Lower leg skin (tissue), 4 donors: ENCODE results near the gene PMP22. TPM values are rescaled to one million over a fixed set of nuclear protein-coding genes. Genes with fewer than 3 reads are reported as not detected.

Experiments
- DNase-seq, 2 donors: peaks; one replicate each; pipeline ENCODE4 v3.0.0-alpha.2; 2019; ENCODE audit warnings: low spot score in 2 of 2
- H3K4me3 ChIP-seq: fragments of 200-600 bp; sonication (generic); 2 replicates; pipeline ENCODE4 v1.5.1; 2017; ENCODE audit warnings: mild to moderate bottlenecking, low read depth; ENCODE audit not compliant: poor library complexity, severe bottlenecking
- CTCF ChIP-seq, 3 donors: fragments of 450-650 bp; IDR thresholded peaks; one replicate each; pipeline ENCODE4 v1.5.1; 2016; ENCODE audit warnings: antibody characterized with exemption in 3 of 3, mild to moderate bottlenecking in 3 of 3, moderate library complexity in 2 of 3
- POLR2A ChIP-seq, 2 donors: fragments of 450-650 bp; IDR thresholded peaks; one replicate each; pipeline ENCODE4 v1.6.1; 2016 to 2017; ENCODE audit warnings: antibody characterized with exemption in 2 of 2, mild to moderate bottlenecking in 1 of 2, moderate library complexity in 1 of 2
- WGBS, 2 donors: methylation state at CpG; one replicate each; pipeline ENCODE4 v1.1.5; 2018; 5-methylcytosine and 5-hydroxymethylcytosine counted together
- intact Hi-C: fragments of 100-400 bp; cut with DNase I; formaldehyde crosslinking; loops from one replicate; pipeline ENCODE4 v1.15.0; 2023; ENCODE audit warnings: low total_unique reads
- total RNA-seq, 4 donors: library from RNA; depleted of rRNA; stranded (reverse); fragments of >200 nt; gene quantifications; one replicate each; pipeline ENCODE4 v1.1.0, GENCODE V29; 2016

Gene PMP22
- total RNA-seq, 4 donors from 2014 or later: 34.9 to 120 (median 64.5) TPM

- 64 to 72% methylated on average over 5 of the region's 5 CpGs for WGBS, 2 donors
- intact Hi-C loops: no loop called here
- TF ChIP-seq CTCF (IDR thresholded peaks at IDR 0.05) (no peak), POLR2A (IDR thresholded peaks at IDR 0.05) (no peak)
- DNase-seq: peak in 1 of 2 donors; percentile 62
- no peak overlapping the region for H3K4me3 ChIP-seq
Observed at GRCh38 chr17:15273141-15273793, 8.1 kb upstream of the PMP22 start.

- no peak overlapping the region for H3K4me3 ChIP-seq
- no peak for DNase-seq
- intact Hi-C loops: no loop called here
- 84 to 85% methylated on average over 6 of the region's 6 CpGs for WGBS, 2 donors
- no peak for TF ChIP-seq CTCF (IDR thresholded peaks at IDR 0.05)
- no peak for TF ChIP-seq POLR2A (IDR thresholded peaks at IDR 0.05)
Observed at GRCh38 chr17:15271741-15272140, 6.6 kb upstream of the PMP22 start.

- TF ChIP-seq CTCF (IDR thresholded peaks at IDR 0.05) (no peak), POLR2A (IDR thresholded peaks at IDR 0.05) (no peak)
- intact Hi-C loops: no loop called here
- no peak overlapping the region for H3K4me3 ChIP-seq
Observed at GRCh38 chr17:15270628-15271381, 5.7 kb upstream of the PMP22 start.

GRCh38 chr17:15269780-15270089 lies 4.6 kb upstream of the PMP22 start:
- TF ChIP-seq CTCF (IDR thresholded peaks at IDR 0.05) (no peak), POLR2A (IDR thresholded peaks at IDR 0.05) (no peak)
- DNase-seq: no peak
- WGBS, 2 donors: 78 to 80% methylated on average over 5 of the region's 5 CpGs
- intact Hi-C loops: loop anchor here (10.0 kb wide), 1 partner anchor 145 kb away; no protein-coding TSS in a partner anchor
- no peak overlapping the region for H3K4me3 ChIP-seq

More at GRCh38 chr17:15270628-15271381, 5.7 kb upstream of the PMP22 start:
- 89 to 94% methylated on average over 9 of the region's 9 CpGs for whole genome bisulfite sequencing, 2 donors
- DNase-seq: no peak

GRCh38 chr17:15269087-15269779 lies 4.1 kb upstream of the PMP22 start:
- TF ChIP-seq POLR2A (IDR thresholded peaks at IDR 0.05): no peak
- no peak for TF ChIP-seq CTCF (IDR thresholded peaks at IDR 0.05)

More at GRCh38 chr17:15269087-15269779, 4.1 kb upstream of the PMP22 start:
- DNase-seq: no peak
- intact Hi-C loops: loop anchor here (10.0 kb wide), 1 partner anchor 146 kb away; no protein-coding TSS in a partner anchor
- no peak overlapping the region for H3K4me3 ChIP-seq
- 75 to 78% methylated on average over 7 of the region's 7 CpGs for WGBS, 2 donors
